HL-60 (cell line): ENCODE data around the gene ERMP1.

Experiments used
- DNase-seq, 2 experiments: peaks; one replicate each; pipeline ENCODE4 v3.0.0-alpha.2; 2010 to 2020; ENCODE audit warnings: low read depth in 1 of 2, low spot score in 1 of 2
- H3K27ac ChIP-seq: fragments of 250-450 bp; sonication (Bioruptor Pico); replicated peaks from 2 replicates; pipeline ENCODE4 v1.5.1; 2020; ENCODE audit warnings: mild to moderate bottlenecking, moderate library complexity
- H3K27me3 ChIP-seq: fragments of 250-450 bp; sonication (Bioruptor Pico); 2 replicates; pipeline ENCODE4 v1.5.1; 2021; ENCODE audit warnings: mild to moderate bottlenecking, moderate library complexity; ENCODE audit not compliant: insufficient read depth, poor library complexity, severe bottlenecking
- H3K4me3 ChIP-seq: replicated peaks from 2 replicates; pipeline ENCODE4 v1.5.1; 2011; ENCODE audit warnings: mild to moderate bottlenecking, control low read depth, low read length; ENCODE audit not compliant: insufficient read depth
- GABPA ChIP-seq: IDR thresholded peaks from 2 replicates; pipeline ENCODE4 v1.6.1; 2012; ENCODE audit warnings: low read depth
- POLR2AphosphoS5 ChIP-seq: IDR thresholded peaks from 2 replicates; pipeline ENCODE4 v1.6.1; 2012; ENCODE audit warnings: low read depth
- SPI1 ChIP-seq: IDR thresholded peaks from 2 replicates; pipeline ENCODE4 v1.6.1; 2012; ENCODE audit warnings: low read depth, mild to moderate bottlenecking, borderline replicate concordance
- TF ChIP-seq, protein P1 (sequence below): IDR thresholded peaks from 2 replicates; pipeline ENCODE4 v1.6.1; 2012; ENCODE audit warnings: low read depth; ENCODE audit not compliant: insufficient replicate concordance
- TF ChIP-seq, protein P2 (sequence below): IDR thresholded peaks from one replicate; pipeline ENCODE4 v1.5.1; 2011; ENCODE audit warnings: low read length, control low read depth, inconsistent platforms; ENCODE audit not compliant: insufficient read depth

The ERMP1 gene

DNA sequence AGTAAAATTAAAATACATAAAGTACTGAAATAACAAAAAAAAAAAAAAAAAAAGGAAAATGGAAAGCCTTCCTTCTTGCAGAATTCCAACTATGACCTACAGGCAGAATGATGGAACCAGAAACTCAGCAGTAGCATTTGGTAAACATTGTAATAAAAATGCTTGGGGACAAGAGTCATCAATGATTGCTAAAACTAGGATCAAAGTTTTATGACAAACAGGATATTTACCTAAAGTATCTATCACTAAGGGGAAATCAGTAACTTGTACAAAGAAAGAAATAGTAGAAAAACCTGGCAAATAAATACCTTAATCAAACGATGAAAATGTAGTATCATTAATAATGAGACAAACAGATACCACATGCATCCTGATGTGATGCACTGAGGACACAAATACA, 17.5 kb downstream of the ERMP1 start:
- no peaks in the 10 kb centered on the region for H3K27me3 ChIP-seq
- no peak overlapping the region for H3K4me3 ChIP-seq
- TF ChIP-seq, protein P1, sequence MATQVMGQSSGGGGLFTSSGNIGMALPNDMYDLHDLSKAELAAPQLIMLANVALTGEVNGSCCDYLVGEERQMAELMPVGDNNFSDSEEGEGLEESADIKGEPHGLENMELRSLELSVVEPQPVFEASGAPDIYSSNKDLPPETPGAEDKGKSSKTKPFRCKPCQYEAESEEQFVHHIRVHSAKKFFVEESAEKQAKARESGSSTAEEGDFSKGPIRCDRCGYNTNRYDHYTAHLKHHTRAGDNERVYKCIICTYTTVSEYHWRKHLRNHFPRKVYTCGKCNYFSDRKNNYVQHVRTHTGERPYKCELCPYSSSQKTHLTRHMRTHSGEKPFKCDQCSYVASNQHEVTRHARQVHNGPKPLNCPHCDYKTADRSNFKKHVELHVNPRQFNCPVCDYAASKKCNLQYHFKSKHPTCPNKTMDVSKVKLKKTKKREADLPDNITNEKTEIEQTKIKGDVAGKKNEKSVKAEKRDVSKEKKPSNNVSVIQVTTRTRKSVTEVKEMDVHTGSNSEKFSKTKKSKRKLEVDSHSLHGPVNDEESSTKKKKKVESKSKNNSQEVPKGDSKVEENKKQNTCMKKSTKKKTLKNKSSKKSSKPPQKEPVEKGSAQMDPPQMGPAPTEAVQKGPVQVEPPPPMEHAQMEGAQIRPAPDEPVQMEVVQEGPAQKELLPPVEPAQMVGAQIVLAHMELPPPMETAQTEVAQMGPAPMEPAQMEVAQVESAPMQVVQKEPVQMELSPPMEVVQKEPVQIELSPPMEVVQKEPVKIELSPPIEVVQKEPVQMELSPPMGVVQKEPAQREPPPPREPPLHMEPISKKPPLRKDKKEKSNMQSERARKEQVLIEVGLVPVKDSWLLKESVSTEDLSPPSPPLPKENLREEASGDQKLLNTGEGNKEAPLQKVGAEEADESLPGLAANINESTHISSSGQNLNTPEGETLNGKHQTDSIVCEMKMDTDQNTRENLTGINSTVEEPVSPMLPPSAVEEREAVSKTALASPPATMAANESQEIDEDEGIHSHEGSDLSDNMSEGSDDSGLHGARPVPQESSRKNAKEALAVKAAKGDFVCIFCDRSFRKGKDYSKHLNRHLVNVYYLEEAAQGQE, result no peak
- TF ChIP-seq SPI1, result no peak
- H3K27ac ChIP-seq, result no peak overlapping the region
- no peak for DNase-seq

DNA sequence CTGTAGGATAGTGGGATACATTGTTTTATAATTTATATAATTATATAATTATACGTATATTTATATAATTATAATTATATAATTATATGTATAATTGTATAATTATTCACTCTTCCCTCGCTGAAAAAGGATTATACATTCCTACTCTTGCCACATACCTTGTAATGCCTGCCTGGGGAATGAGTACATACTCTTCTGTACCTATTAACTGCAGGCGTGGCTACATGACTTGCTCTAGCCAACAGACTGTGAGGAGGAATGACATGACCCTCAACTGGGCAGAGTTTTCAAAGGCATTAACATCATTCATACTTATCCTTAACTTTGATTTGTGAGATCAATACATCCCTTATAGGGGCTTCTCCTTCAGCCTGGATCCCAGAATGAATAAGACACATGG, 19.1 kb downstream of the ERMP1 start:
- no peak for TF ChIP-seq SPI1
- TF ChIP-seq, protein P1, result no peak
- TF ChIP-seq GABPA, result no peak
- TF ChIP-seq POLR2AphosphoS5, result no peak
- TF ChIP-seq, protein P2, sequence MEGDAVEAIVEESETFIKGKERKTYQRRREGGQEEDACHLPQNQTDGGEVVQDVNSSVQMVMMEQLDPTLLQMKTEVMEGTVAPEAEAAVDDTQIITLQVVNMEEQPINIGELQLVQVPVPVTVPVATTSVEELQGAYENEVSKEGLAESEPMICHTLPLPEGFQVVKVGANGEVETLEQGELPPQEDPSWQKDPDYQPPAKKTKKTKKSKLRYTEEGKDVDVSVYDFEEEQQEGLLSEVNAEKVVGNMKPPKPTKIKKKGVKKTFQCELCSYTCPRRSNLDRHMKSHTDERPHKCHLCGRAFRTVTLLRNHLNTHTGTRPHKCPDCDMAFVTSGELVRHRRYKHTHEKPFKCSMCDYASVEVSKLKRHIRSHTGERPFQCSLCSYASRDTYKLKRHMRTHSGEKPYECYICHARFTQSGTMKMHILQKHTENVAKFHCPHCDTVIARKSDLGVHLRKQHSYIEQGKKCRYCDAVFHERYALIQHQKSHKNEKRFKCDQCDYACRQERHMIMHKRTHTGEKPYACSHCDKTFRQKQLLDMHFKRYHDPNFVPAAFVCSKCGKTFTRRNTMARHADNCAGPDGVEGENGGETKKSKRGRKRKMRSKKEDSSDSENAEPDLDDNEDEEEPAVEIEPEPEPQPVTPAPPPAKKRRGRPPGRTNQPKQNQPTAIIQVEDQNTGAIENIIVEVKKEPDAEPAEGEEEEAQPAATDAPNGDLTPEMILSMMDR, result no peak
- no peak for DNase-seq
- no peaks in the 10 kb centered on the region for H3K27me3 ChIP-seq
- H3K27ac ChIP-seq, result no peak overlapping the region
- H3K4me3 ChIP-seq, result no peak overlapping the region

DNA sequence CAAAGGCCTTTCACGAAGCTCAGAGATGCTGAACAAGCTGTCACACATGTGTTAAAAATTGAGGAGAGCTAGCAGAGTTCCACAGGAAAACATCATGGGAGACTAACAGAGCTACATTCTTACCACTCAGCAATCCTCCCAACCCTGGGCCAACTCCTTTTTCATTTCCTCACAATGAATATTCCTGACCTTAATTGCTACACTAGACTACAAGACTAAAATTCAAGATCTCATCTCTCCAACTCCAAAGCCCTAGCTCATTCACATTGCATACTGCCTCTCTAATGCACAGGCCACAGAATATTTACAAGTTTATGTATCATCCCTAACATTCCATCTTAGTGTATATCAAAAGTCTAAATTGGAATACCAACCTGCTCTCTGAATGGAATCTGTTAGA, 21.2 kb downstream of the ERMP1 start:
- no peak for DNase-seq
- TF ChIP-seq SPI1 (no peak), GABPA (no peak)
- Histone ChIP-seq H3K27me3 (no peaks in the 10 kb centered on the region), H3K4me3 (no peak overlapping the region), H3K27ac (no peak overlapping the region)

DNA sequence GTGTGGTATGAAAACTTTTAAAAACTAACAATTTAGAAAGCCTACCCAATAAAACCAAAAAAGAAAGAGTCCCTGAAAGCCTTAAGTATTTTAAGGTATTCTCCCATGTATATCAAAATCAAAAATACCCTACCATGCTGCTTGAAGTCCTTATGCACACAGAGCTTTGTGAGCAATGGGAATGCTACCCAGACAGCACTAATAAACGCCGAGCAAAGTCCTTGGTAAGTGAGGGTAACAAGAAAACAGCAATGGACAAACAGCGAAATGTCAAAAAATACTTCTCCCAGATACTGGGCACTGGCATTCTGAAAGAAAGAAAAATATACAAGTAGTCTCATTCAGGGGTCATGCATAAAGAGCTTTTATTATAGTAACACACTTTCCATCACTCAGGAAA, 27.4 kb downstream of the ERMP1 start:
- TF ChIP-seq SPI1 (no peak), POLR2AphosphoS5 (no peak), GABPA (no peak)
- TF ChIP-seq, protein P1, result no peak
- TF ChIP-seq, protein P2, result no peak
- DNase-seq, result no peak
- Histone ChIP-seq H3K27me3 (no peaks in the 10 kb centered on the region), H3K4me3 (no peak overlapping the region), H3K27ac (no peak overlapping the region)
